Measurements from ENCODE around the gene NAV3. TPM values are rescaled to one million over a fixed set of nuclear protein-coding genes. Genes with fewer than 3 reads are reported as not detected.

The NAV3 gene
- polyA plus RNA-seq, 1 of the 3 experiments (the other 2 are of a cell fraction) = 10.5 TPM

DNA sequence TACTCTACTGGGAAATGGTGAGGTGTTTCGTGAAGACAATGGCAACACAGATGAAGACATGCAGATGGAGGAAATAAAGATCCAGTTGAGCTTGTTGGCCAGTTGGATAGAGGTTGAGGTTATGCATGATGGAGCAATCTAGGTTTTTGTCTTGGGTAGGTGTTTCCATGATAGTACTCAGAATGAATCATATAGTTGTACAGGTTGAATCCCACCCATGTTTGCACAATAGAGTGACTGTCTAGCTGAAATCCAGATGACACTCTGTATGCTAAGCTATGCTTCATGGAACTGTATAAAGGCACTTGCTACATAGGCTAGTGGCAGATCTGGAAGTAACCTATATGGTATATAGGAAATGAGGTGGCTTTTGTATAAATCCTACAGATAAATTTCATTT lies 264.9 kb downstream of the NAV3 start:
- WGBS (ENCODE audit: low lambda C conversion rate) = 100% methylated on average over 1 of the region's 1 CpG
- no peak for DNase-seq
- CTCF ChIA-PET = interaction anchor here (0.6 to 2.9 kb wide), 2 partner anchors 9 to 81 kb away, joined by 3 to 9 read pairs; no protein-coding TSS in a partner anchor

DNA sequence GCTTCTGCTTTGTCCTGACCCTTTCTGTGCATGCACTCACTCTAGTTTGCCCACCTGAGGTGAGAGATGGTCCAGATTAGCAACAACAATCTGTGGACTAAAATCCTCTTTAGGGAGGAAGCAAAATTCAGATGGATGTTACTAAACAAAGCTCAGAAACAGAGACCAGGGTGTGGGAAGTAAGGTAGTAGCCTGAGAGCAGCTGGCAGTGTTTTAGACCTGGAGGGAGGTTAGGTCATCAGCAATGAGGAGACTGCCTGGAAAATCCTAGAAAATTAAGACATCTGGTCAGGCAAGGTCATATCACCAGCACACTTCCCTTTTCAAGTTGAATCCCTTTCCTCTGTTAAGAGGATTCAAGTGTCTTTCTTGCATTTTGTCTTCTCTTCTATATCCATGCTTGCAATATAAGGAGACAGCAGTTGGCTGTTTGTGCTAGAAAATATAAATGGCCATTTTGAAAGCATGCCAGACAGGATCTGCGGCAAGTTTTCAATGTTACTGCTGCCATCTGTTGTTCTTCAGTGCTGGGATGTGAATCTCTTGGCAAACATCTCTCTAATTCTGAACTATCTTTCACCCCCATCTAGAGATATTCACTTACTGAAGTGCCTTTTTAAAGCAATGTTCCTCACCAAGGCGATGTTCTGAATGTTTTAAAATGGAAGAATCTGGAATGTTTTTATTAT lies 266.4 kb downstream of the NAV3 start:
- Histone ChIP-seq H3K27me3 (ENCODE audit: insufficient read depth) (no peaks in the 10 kb centered on the region), H3K27ac (ENCODE audit: low read depth in 2 of 2, low read length in 1 of 2) (peak overlapping the region; percentile 41 to 99), H3F3A (replicated peaks; ENCODE audit: insufficient read depth) (no peaks in the 10 kb centered on the region), H3K9ac (no peak overlapping the region), H3K9me3 (no peaks in the 10 kb centered on the region), H2AFZ (ENCODE audit: low read depth) (no peak overlapping the region), H3K4me3 (ENCODE audit: low read depth in 2 of 2, low read length in 1 of 2) (no peak overlapping the region), H3K36me3 (replicated peaks in 1 of 2; ENCODE audit: control insufficient read depth in 1 of 2, insufficient read depth in 2 of 2, low read length in 1 of 2) (peaks cover 0 to 6% of the 10 kb centered on the region in 2 experiments), H3K79me2 (ENCODE audit: insufficient read depth) (no peaks in the 10 kb centered on the region; the same call in 1 of the 2 replicates), H3K4me2 (peak overlapping the region; percentile 6; the same call in 1 of the 2 replicates), H3K9me2 (no peaks in the 10 kb centered on the region), H3K4me1 (ENCODE audit: control insufficient read depth in 1 of 2, insufficient read depth in 2 of 2, low read depth in 1 of 2, low read length in 1 of 2) (peaks cover 0 to 11% of the 10 kb centered on the region in 2 experiments; a peak in 2 of 4 replicates), H4K20me1 (ENCODE audit: insufficient read depth) (no peaks in the 10 kb centered on the region)
- ChIA-PET POLR2A (interaction anchor here (1.1 kb wide), 1 partner anchor 10 kb away, joined by 3 read pairs; no protein-coding TSS in a partner anchor), CTCF (interaction anchor here (2.1 to 2.9 kb wide), 3 partner anchors 11 to 94 kb away, joined by 8 to 19 read pairs (median 9); no protein-coding TSS in a partner anchor)
- peak; percentile 60 for DNase-seq
- WGBS (ENCODE audit: low lambda C conversion rate) = 27% methylated on average over 2 of the region's 2 CpGs
- peak; percentile 42; the same call in 1 of the 2 replicates for TF ChIP-seq FOXM1 (IDR thresholded peaks at IDR 0.05; ENCODE audit: low read depth)
- TF ChIP-seq, protein P1, sequence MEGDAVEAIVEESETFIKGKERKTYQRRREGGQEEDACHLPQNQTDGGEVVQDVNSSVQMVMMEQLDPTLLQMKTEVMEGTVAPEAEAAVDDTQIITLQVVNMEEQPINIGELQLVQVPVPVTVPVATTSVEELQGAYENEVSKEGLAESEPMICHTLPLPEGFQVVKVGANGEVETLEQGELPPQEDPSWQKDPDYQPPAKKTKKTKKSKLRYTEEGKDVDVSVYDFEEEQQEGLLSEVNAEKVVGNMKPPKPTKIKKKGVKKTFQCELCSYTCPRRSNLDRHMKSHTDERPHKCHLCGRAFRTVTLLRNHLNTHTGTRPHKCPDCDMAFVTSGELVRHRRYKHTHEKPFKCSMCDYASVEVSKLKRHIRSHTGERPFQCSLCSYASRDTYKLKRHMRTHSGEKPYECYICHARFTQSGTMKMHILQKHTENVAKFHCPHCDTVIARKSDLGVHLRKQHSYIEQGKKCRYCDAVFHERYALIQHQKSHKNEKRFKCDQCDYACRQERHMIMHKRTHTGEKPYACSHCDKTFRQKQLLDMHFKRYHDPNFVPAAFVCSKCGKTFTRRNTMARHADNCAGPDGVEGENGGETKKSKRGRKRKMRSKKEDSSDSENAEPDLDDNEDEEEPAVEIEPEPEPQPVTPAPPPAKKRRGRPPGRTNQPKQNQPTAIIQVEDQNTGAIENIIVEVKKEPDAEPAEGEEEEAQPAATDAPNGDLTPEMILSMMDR (IDR thresholded peaks at IDR 0.05) = peak; percentile 43; the same call in 1 of the 2 replicates
- no peak for TF ChIP-seq JUND (IDR thresholded peaks at IDR 0.05)
- TF ChIP-seq, protein P2, sequence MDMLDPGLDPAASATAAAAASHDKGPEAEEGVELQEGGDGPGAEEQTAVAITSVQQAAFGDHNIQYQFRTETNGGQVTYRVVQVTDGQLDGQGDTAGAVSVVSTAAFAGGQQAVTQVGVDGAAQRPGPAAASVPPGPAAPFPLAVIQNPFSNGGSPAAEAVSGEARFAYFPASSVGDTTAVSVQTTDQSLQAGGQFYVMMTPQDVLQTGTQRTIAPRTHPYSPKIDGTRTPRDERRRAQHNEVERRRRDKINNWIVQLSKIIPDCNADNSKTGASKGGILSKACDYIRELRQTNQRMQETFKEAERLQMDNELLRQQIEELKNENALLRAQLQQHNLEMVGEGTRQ (IDR thresholded peaks at IDR 0.05; ENCODE audit: borderline replicate concordance, low read depth, low read length) = no peak
- TF ChIP-seq RXRA (IDR thresholded peaks at IDR 0.05; ENCODE audit: borderline replicate concordance, low read depth) = peak; percentile 12; the same call in 1 of the 2 replicates
- peak; percentile 59; the same call in 1 of the 2 replicates for TF ChIP-seq YY1 (IDR thresholded peaks at IDR 0.05; ENCODE audit: low read depth)
- TF ChIP-seq, protein P3, sequence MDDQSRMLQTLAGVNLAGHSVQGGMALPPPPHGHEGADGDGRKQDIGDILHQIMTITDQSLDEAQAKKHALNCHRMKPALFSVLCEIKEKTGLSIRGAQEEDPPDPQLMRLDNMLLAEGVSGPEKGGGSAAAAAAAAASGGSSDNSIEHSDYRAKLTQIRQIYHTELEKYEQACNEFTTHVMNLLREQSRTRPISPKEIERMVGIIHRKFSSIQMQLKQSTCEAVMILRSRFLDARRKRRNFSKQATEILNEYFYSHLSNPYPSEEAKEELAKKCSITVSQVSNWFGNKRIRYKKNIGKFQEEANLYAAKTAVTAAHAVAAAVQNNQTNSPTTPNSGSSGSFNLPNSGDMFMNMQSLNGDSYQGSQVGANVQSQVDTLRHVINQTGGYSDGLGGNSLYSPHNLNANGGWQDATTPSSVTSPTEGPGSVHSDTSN (IDR thresholded peaks at IDR 0.05) = peak; percentile 61
- peak; percentile 74 for TF ChIP-seq MXI1 (IDR thresholded peaks at IDR 0.05; ENCODE audit: low read depth, low read length)
- TF ChIP-seq, protein P4, sequence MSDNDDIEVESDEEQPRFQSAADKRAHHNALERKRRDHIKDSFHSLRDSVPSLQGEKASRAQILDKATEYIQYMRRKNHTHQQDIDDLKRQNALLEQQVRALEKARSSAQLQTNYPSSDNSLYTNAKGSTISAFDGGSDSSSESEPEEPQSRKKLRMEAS (IDR thresholded peaks at IDR 0.05; ENCODE audit: low read depth) = 0 out of 2 replicates have a peak, but pooled peaks have one; percentile 33
- TF ChIP-seq SIN3A (IDR thresholded peaks at IDR 0.05; ENCODE audit: borderline replicate concordance, low read depth, low read length) = no peak
- peak; percentile 67 for TF ChIP-seq CHD2 (IDR thresholded peaks at IDR 0.05; ENCODE audit: low read length, partially characterized antibody)
- TF ChIP-seq EP300 (IDR thresholded peaks at IDR 0.05; ENCODE audit: borderline replicate concordance in 1 of 2, low read depth in 1 of 2, low read length in 1 of 2) = peak; percentile 44 to 64; a peak in 3 of 4 replicates
- 0 out of 2 replicates have a peak, but pooled peaks have one; percentile 10 for TF ChIP-seq RFX5 (IDR thresholded peaks at IDR 0.05; ENCODE audit: low read length)
- TF ChIP-seq, protein P5, sequence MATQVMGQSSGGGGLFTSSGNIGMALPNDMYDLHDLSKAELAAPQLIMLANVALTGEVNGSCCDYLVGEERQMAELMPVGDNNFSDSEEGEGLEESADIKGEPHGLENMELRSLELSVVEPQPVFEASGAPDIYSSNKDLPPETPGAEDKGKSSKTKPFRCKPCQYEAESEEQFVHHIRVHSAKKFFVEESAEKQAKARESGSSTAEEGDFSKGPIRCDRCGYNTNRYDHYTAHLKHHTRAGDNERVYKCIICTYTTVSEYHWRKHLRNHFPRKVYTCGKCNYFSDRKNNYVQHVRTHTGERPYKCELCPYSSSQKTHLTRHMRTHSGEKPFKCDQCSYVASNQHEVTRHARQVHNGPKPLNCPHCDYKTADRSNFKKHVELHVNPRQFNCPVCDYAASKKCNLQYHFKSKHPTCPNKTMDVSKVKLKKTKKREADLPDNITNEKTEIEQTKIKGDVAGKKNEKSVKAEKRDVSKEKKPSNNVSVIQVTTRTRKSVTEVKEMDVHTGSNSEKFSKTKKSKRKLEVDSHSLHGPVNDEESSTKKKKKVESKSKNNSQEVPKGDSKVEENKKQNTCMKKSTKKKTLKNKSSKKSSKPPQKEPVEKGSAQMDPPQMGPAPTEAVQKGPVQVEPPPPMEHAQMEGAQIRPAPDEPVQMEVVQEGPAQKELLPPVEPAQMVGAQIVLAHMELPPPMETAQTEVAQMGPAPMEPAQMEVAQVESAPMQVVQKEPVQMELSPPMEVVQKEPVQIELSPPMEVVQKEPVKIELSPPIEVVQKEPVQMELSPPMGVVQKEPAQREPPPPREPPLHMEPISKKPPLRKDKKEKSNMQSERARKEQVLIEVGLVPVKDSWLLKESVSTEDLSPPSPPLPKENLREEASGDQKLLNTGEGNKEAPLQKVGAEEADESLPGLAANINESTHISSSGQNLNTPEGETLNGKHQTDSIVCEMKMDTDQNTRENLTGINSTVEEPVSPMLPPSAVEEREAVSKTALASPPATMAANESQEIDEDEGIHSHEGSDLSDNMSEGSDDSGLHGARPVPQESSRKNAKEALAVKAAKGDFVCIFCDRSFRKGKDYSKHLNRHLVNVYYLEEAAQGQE (IDR thresholded peaks at IDR 0.05; ENCODE audit: low read depth, low read length) = no peak
- TF ChIP-seq RCOR1 (IDR thresholded peaks at IDR 0.05; ENCODE audit: low read length) = peak; percentile 61; the same call in 1 of the 2 replicates

More for the DNA sequence above, 264.9 kb downstream of the NAV3 start:
- TF ChIP-seq NRF1 (IDR thresholded peaks at IDR 0.05; ENCODE audit: low read depth, low read length) (no peak), SMC3 (IDR thresholded peaks at IDR 0.05; ENCODE audit: low read depth, low read length) (no peak), FOXJ3 (CRISPR knock-in tag; IDR thresholded peaks at IDR 0.05) (no peak)
- TF ChIP-seq, protein P4 (IDR thresholded peaks at IDR 0.05; ENCODE audit: low read depth) = no peak
- POLR2A ChIA-PET = no interaction called here
- Histone ChIP-seq H3K9ac (no peak overlapping the region), H3K27ac (ENCODE audit: low read depth in 2 of 2, low read length in 1 of 2) (peak overlapping the region in 1 of 2 experiments; percentile 99; a peak in 2 of 4 replicates), H3F3A (replicated peaks; ENCODE audit: insufficient read depth) (no peaks in the 10 kb centered on the region), H2AFZ (ENCODE audit: low read depth) (no peak overlapping the region), H3K4me1 (ENCODE audit: control insufficient read depth in 1 of 2, insufficient read depth in 2 of 2, low read depth in 1 of 2, low read length in 1 of 2) (peaks cover 0 to 11% of the 10 kb centered on the region in 2 experiments; a peak in 2 of 4 replicates), H3K36me3 (replicated peaks in 1 of 2; ENCODE audit: control insufficient read depth in 1 of 2, insufficient read depth in 2 of 2, low read length in 1 of 2) (peaks cover 0 to 9% of the 10 kb centered on the region in 2 experiments), H4K20me1 (ENCODE audit: insufficient read depth) (no peaks in the 10 kb centered on the region), H3K27me3 (ENCODE audit: insufficient read depth) (no peaks in the 10 kb centered on the region), H3K9me3 (no peaks in the 10 kb centered on the region), H3K4me2 (no peak overlapping the region), H3K9me2 (no peaks in the 10 kb centered on the region), H3K79me2 (ENCODE audit: insufficient read depth) (no peaks in the 10 kb centered on the region; the same call in 1 of the 2 replicates), H3K4me3 (ENCODE audit: low read depth in 2 of 2, low read length in 1 of 2) (no peak overlapping the region; a peak in 1 of 4 replicates)
